Ectodermal cell (in vitro differentiated cells): ENCODE results near the gene SMCO4.

Experiments
- H3K27ac ChIP-seq: 2 replicates; pipeline ENCODE4 v1.7.0; 2013; ENCODE audit warnings: mild to moderate bottlenecking, low read depth, low read length; ENCODE audit not compliant: insufficient read depth, poor library complexity, severe bottlenecking
- H3K27me3 ChIP-seq: 2 replicates; pipeline ENCODE4 v1.7.0; 2013; ENCODE audit warnings: mild to moderate bottlenecking, low read length; ENCODE audit not compliant: insufficient read depth, control insufficient read depth, poor library complexity, severe bottlenecking
- H3K36me3 ChIP-seq: one replicate; pipeline ENCODE4 v1.7.0; 2013; ENCODE audit warnings: low read length; ENCODE audit not compliant: control insufficient read depth, insufficient read depth
- H3K4me1 ChIP-seq: one replicate; pipeline ENCODE4 v1.7.0; 2013; ENCODE audit warnings: low read length; ENCODE audit not compliant: control insufficient read depth, insufficient read depth
- H3K4me3 ChIP-seq: 2 replicates; pipeline ENCODE4 v1.7.0; 2013; ENCODE audit warnings: low read depth, low read length, control low read depth; ENCODE audit not compliant: insufficient read depth
- H3K9me3 ChIP-seq: 2 replicates; pipeline ENCODE4 v1.7.0; 2013; ENCODE audit warnings: mild to moderate bottlenecking, low read length, moderate library complexity; ENCODE audit not compliant: control insufficient read depth
- WGBS, 2 experiments: methylation state at CpG; one replicate each; pipeline ENCODE4 v1.1.7; 2013; ENCODE audit warnings: missing lambda C conversion rate in 2 of 2; 5-methylcytosine and 5-hydroxymethylcytosine counted together

SMCO4 gene

DNA sequence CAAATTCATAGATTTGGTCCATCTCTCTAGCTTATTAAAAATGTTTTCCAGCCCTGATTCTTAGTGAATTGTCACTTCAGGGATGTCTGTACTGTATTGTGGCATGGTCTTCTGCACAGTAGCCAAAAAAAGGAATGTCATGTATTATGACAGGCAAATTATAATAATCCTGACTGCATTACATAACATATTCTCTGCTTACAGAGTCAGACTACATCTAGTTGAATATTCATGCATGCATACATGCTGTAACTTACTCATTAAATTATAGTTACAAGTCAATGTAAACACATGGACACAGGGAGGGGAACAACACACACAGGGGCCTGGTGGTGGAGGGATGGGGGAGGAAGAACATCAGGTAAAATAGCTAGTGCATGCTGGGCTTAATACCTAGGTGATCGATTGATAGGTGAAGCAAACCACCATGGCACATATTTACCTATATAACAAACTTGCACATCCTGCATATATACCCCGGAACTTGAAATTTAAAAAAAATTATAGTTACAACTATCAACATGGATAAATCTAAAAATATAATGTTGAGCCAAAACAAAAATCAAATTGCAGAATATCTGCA lies 31.5 kb upstream of the SMCO4 start:
- Histone ChIP-seq H3K27me3 (no peaks in the 10 kb centered on the region), H3K4me1 (no peaks in the 10 kb centered on the region), H3K36me3 (no peaks in the 10 kb centered on the region), H3K27ac (no peak overlapping the region), H3K4me3 (no peak overlapping the region), H3K9me3 (no peaks in the 10 kb centered on the region)
- 100% methylated on average over 1 of the region's 2 CpGs for WGBS, 2 experiments

DNA sequence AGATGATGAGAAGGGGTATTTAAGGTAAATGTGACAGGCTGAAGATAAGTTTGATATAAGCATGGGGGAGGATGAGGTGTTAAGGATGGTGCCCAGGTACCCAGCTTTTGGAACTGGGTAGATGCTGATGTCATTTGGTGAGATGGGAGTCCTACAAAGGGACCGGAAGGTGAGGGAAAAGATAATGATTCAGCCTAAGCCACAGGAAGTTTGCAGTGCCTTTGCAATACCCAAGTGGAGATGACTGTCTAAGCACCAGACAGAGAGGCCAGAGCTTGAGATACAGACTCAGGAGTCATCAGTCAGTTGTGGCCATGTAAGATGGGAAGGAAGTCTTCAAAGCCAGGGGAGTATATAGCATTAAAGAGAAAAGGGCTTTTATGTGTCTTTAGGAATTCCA lies 30.0 kb upstream of the SMCO4 start:
- H3K36me3 ChIP-seq: no peaks in the 10 kb centered on the region
- WGBS, 2 experiments: 95 to 97% methylated on average over 1 of the region's 1 CpG
- H3K4me3 ChIP-seq: no peak overlapping the region
- H3K4me1 ChIP-seq: no peaks in the 10 kb centered on the region
- H3K27me3 ChIP-seq: no peaks in the 10 kb centered on the region
- H3K27ac ChIP-seq: no peak overlapping the region
- no peaks in the 10 kb centered on the region for H3K9me3 ChIP-seq

DNA sequence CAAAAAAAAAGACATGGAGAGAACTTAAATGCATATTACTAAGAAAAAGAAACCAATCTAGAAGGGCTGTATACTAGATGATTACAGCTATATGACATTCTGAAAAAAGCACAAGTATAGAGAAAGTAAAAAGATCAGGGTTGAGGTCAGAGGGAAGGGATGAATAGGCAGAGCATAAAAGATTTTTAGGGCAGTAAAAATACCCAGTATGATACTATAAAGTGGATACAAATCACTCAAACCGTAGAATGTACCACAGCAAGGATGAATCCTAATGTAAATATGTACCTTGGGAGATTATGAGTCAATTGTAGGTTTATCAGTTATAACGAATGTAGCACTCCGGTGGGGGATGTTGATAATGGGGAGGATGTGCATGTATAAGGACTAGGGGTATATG lies 29.4 kb upstream of the SMCO4 start:
- Histone ChIP-seq H3K4me1 (no peaks in the 10 kb centered on the region), H3K9me3 (no peaks in the 10 kb centered on the region), H3K4me3 (no peak overlapping the region), H3K36me3 (no peaks in the 10 kb centered on the region), H3K27ac (no peak overlapping the region), H3K27me3 (no peaks in the 10 kb centered on the region)
- 94% methylated on average over 3 of the region's 3 CpGs for WGBS, 2 experiments

DNA sequence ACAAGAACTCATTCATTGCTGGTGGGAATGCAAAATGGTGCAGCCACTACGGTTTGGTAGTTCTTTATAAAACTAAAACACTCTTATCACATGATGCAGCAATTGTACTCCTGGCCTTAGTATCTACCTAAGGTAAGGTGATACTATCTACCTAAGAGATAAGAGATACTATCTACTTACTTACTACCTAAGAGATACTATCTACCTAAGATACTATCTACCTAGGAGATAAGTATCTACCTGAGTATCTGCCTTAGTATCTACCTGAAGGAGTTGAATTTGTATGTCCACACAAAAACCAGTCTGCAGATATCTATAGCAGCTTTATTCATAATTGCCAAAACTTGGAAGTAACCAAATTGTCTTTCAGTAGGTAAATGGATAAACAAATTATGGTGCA lies 29.0 kb upstream of the SMCO4 start:
- no peaks in the 10 kb centered on the region for H3K36me3 ChIP-seq
- no peak overlapping the region for H3K4me3 ChIP-seq
- H3K27ac ChIP-seq: no peak overlapping the region
- H3K4me1 ChIP-seq: no peaks in the 10 kb centered on the region
- H3K9me3 ChIP-seq: no peaks in the 10 kb centered on the region
- no peaks in the 10 kb centered on the region for H3K27me3 ChIP-seq
- 79 to 100% methylated on average over 1 of the region's 1 CpG for WGBS, 2 experiments

DNA sequence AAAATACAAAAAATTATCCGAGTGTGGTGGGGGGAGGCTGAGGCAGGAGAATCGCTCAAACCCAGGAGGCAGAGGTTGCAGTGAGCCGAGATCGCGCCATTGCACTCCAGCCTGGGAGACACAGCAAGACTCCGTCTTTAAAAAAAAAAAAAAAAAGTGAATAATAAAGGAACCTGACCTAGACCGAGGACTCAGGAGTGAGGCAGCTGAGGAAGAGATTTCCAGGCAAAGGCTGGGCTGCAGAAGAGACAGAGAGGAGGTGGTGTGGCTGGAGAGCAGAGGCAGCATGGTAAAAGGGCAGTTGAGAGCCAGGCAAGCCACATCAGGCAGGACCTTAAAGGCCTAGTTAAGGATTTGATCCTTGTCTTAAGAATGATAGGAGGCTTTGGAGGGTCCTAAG lies 28.4 kb upstream of the SMCO4 start:
- Histone ChIP-seq H3K9me3 (no peaks in the 10 kb centered on the region), H3K27ac (no peak overlapping the region), H3K4me1 (no peaks in the 10 kb centered on the region), H3K27me3 (no peaks in the 10 kb centered on the region), H3K4me3 (no peak overlapping the region), H3K36me3 (no peaks in the 10 kb centered on the region)
- 72 to 75% methylated on average over 7 of the region's 7 CpGs for WGBS, 2 experiments

DNA sequence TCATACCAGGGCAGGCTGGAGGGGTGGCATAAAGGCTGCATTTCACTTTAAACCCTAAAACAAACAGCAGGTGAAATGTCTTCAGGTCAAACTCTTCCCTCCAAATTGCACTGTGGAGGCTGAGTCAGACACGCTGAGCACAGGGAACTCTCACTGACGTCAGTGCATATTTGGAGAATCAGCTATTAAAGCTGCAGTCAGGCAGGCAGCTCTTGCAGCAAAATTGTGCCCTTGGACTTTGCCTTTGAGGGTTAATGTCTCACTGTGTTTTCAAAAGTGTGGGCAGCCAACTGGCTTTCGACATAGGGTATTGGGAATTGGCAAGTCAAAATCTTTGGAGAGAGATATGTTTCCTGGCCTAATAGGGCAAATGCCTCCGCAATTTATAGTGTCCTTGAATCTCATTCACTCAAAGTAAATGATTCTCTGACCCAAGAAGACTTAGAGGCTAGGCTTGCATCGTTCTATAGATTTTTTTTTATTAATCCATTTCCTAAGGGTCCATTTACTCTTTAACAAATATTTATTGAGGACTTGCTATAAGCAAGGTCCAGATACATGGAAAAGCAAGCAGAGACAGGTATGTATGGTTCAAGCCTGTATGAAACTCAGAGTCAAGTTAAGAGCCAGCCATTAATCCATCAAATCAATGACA lies 27.7 kb upstream of the SMCO4 start:
- Histone ChIP-seq H3K9me3 (no peaks in the 10 kb centered on the region), H3K27ac (no peak overlapping the region), H3K4me1 (no peaks in the 10 kb centered on the region), H3K4me3 (no peak overlapping the region), H3K27me3 (no peaks in the 10 kb centered on the region), H3K36me3 (no peaks in the 10 kb centered on the region)
- 79% methylated on average over 5 of the region's 5 CpGs for WGBS, 2 experiments

DNA sequence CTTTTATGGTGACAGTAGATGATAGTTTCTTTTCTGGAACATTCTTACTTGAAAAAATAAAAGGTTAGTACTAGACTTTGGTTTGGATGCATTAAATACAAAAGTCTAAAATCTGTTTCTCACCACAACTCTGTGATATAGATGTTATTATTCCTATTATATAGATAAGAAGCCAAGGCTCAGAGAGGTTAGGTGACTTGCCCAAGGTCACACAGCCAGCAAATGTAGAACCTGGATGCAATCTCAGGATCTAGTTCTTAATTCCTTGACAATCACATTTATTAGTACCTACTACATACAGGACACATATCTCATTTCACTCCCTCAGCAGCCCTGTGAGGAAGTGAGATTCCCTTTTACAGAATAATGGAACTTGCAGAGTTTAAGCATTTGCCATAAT lies 26.3 kb upstream of the SMCO4 start:
- Histone ChIP-seq H3K27me3 (no peaks in the 10 kb centered on the region), H3K4me1 (no peaks in the 10 kb centered on the region), H3K36me3 (no peaks in the 10 kb centered on the region), H3K9me3 (no peaks in the 10 kb centered on the region), H3K4me3 (no peak overlapping the region), H3K27ac (no peak overlapping the region)

DNA sequence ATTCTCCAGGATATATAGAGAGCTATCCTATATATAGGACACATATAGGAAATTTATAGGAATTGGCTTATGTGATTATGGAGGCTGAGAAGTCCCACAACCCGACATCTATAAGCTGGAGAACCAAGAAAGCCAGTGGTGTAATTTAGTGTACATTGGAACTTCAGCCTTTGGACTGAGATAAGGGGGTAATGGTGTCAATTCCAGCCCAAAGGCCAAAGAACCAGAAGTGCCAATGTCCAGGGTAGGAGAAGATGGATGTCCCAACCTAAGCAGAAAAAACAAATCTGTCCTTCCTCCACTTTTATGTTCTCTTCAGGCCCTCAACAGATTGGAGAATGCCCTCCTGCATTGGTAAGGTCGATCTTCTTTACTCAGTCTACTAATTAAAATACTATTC lies 25.5 kb upstream of the SMCO4 start:
- WGBS, 2 experiments: 91 to 97% methylated on average over 2 of the region's 2 CpGs

DNA sequence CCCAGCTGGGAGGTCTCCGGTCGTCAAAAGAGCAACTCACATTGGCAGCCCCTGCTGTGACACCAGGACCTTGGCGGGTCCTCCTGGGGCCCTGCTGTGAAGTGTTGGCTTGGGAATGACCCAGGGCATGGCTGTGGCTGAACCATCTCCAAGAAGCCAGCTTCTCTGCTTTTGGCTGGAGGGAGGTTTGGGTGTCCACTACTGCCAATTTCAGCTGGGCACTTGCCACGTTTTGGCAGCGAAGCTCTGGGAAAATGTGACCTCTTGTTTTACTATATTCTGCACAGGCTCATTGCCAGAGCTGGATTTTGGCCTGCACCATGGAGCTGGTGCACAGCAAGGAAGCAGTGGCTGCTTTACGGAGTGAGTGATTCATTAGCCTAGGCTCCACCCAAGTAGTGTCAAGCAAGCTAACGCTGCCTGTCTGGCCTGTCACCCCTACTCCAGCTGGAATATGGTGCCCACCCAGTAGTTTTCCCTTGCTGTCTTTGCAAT lies 24.3 kb upstream of the SMCO4 start:
- no peak overlapping the region for H3K27ac ChIP-seq
- no peaks in the 10 kb centered on the region for H3K4me1 ChIP-seq
- H3K36me3 ChIP-seq: no peaks in the 10 kb centered on the region
- no peaks in the 10 kb centered on the region for H3K27me3 ChIP-seq
- WGBS, 2 experiments: 63 to 68% methylated on average over 7 of the region's 7 CpGs
- H3K9me3 ChIP-seq: no peaks in the 10 kb centered on the region
- H3K4me3 ChIP-seq: no peak overlapping the region

More for the DNA sequence above, 25.5 kb upstream of the SMCO4 start:
- no peak overlapping the region for H3K27ac ChIP-seq
- H3K4me3 ChIP-seq: no peak overlapping the region
- H3K4me1 ChIP-seq: no peaks in the 10 kb centered on the region
- H3K27me3 ChIP-seq: no peaks in the 10 kb centered on the region
- no peaks in the 10 kb centered on the region for H3K9me3 ChIP-seq
- H3K36me3 ChIP-seq: no peaks in the 10 kb centered on the region

DNA sequence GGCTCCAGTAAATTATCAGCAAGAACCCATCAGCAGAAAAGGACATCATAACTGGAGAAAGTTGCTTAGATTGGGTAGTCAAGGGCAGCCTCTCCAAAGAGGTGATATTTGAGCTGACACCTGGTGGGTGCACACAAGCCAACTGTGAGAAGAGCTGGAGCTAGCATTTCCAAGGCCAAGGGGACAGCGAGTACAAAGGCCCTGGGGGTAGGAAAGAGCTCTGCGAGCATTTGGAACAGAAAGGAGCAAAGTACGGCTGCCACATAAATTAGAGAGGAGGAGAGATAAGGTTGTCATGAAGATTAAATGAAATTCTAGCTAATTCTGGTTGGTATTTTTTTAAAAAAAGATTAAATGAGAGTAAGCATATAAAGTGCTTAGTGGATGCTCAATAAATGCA lies 21.7 kb upstream of the SMCO4 start:
- Histone ChIP-seq H3K9me3 (no peaks in the 10 kb centered on the region), H3K27ac (no peak overlapping the region), H3K4me1 (no peaks in the 10 kb centered on the region), H3K36me3 (no peaks in the 10 kb centered on the region), H3K4me3 (no peak overlapping the region), H3K27me3 (no peaks in the 10 kb centered on the region)
- 93% methylated on average over 3 of the region's 3 CpGs for WGBS, 2 experiments
